GM18870 (cell line): ENCODE data around the gene MUC12.
"Not testable (repeated sequence)": the region's sequence is repeated elsewhere in the genome, so short reads cannot be mapped to it uniquely, and the experiment has no call there.

ENCODE experiments used
- ATAC-seq: cut with Tn5 transposase; IDR thresholded peaks from one replicate; pipeline ENCODE4 v1.9.1; 2021; ENCODE audit warnings: moderate library complexity; ENCODE audit not compliant: unreplicated experiment

Gene MUC12, protein sequence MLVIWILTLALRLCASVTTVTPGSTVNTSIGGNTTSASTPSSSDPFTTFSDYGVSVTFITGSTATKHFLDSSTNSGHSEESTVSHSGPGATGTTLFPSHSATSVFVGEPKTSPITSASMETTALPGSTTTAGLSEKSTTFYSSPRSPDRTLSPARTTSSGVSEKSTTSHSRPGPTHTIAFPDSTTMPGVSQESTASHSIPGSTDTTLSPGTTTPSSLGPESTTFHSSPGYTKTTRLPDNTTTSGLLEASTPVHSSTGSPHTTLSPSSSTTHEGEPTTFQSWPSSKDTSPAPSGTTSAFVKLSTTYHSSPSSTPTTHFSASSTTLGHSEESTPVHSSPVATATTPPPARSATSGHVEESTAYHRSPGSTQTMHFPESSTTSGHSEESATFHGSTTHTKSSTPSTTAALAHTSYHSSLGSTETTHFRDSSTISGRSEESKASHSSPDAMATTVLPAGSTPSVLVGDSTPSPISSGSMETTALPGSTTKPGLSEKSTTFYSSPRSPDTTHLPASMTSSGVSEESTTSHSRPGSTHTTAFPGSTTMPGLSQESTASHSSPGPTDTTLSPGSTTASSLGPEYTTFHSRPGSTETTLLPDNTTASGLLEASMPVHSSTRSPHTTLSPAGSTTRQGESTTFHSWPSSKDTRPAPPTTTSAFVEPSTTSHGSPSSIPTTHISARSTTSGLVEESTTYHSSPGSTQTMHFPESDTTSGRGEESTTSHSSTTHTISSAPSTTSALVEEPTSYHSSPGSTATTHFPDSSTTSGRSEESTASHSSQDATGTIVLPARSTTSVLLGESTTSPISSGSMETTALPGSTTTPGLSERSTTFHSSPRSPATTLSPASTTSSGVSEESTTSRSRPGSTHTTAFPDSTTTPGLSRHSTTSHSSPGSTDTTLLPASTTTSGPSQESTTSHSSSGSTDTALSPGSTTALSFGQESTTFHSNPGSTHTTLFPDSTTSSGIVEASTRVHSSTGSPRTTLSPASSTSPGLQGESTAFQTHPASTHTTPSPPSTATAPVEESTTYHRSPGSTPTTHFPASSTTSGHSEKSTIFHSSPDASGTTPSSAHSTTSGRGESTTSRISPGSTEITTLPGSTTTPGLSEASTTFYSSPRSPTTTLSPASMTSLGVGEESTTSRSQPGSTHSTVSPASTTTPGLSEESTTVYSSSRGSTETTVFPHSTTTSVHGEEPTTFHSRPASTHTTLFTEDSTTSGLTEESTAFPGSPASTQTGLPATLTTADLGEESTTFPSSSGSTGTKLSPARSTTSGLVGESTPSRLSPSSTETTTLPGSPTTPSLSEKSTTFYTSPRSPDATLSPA (N-terminal part only)

DNA sequence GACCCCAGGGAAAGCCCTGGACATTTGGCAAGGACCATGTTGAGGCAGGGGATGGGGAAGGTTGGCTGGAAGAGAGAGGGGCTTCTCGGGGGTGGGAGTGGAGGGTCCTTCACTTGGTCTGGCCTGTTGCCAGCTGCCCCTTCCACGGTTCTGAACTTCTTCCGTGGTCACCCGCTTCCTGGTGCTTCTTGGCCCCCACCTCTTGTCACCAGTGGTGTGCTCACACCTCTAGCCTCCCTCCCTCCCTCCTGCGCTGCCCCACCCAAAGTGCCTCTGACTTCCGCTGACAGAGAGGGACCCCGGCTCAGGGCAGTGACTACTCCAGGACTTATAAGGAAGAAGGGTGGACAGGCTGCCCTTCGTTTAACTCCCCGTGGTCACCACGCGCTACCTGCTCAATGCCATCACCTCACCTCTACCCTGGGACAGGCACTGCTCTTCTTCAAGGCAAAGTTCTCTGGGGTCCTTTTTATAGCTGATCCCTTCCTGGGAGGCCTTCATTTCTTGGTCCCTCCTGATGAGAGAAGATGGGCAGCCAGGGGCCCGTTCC lies at the start of gene MUC12:
TSS of gene MUC12 (plus strand) at position 500 of the 550 bp plus-strand sequence. CDS start 58 bp downstream, outside the sequence.
- no peak for ATAC-seq

DNA sequence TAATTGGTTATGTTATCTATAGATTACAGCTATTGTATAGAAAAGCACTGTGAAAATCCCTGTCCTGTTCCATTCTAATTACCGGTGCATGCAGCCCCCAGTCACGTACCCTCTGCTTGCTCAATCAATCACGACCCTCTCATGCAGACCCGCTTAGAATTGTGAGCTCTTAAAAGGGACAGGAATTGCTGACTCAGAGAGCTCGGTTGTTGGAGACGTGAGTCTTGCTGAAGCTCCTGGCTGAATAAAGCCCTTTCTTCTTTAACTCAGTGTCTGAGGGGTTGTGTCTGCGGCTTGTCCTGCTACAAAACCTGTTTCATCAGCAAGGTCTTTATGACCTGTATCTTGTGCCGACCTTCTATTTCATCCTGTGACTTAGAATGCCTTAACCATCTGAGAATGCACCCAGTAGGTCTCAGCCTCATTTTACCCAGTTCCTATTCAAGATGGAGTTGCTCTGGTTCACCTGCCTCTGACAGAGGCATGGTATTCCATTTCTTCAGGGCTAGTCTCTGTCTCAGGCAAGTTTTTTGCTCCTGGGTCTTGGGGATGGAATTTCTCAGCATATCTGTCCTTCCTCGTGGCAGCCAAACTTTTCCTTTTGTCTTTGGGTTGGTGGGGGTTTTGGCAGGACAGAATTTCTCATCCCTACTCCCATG lies 49.5 kb upstream of the MUC12 start:
- ATAC-seq = not testable (repeated sequence)

DNA sequence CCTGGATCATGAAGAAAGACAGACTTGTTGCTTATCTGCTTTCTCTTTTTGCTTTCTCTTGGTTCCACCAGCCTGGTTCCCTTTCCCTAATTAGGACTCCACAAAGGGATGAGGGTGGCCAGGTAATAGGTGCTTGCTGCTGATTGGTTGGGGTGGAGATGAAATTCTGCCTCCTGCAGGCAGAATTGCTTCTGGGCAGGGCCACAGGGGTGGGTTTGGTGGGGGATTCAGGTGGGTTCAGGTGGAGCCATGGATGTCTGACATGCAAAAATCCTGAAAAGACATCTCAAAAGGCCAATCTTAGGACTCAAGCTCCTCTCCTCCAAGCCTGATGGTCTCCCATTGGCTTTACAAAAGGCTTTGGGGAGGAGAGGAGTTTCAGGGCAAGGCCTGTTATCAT lies 48.3 kb upstream of the MUC12 start:
- no peak for ATAC-seq

DNA sequence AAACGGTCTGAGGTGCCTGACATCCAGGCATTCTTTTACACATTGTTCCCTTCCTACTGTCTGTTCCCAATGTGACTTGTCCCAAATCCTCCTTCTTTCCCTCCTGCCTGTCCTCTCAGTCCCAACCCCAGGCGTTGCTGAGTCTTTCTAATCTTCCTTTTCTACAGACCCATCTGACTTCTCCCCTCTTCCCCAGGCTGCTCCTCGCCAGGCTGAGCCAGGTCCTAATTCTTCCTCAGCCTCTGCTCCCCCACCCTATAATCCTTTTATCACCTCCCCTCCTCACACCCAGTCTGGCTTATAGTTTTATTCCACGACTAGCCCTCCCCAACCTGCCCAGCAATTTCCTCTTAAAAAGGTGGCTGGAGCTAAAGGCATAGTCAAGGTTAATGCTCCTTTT lies 45.7 kb upstream of the MUC12 start:
- ATAC-seq = not testable (repeated sequence)

DNA sequence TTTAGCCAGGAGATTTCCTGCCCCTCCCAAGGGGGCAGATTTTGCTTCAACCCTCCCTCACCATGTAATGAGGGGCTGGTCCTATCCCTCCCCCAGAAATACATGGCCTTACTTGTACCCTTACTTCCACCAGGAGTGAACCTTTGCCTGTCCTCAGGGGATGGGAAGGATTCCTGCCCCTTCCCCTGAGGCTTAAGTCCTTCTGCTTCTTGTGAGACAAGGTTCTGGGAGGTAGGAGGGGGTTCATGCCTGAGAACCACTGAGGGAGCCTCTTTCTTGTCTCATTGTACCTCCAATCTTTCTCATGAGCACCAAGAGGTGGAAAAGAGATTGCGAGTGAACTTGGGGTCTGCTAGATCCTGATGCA lies 39.6 kb upstream of the MUC12 start:
- ATAC-seq = no peak

DNA sequence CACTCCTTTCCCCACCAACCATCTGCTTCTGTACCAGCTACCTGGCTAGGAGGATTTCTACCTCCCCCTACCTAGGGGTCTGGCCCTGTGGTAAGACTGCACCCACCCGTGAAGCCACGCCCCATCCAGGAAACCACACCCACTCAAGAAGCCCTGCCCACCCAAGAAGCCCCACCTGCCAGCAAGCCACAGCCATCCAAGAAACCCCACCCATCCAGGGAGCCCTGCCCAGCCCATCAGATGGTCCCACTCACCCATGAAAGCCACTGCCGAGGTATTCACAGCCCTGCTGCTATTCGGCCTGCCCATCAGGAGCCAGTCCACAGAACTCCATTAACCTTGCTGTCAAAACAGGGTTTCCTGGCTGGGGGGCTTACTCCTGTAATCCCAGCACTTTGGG lies 35.6 kb upstream of the MUC12 start:
- ATAC-seq = no peak

DNA sequence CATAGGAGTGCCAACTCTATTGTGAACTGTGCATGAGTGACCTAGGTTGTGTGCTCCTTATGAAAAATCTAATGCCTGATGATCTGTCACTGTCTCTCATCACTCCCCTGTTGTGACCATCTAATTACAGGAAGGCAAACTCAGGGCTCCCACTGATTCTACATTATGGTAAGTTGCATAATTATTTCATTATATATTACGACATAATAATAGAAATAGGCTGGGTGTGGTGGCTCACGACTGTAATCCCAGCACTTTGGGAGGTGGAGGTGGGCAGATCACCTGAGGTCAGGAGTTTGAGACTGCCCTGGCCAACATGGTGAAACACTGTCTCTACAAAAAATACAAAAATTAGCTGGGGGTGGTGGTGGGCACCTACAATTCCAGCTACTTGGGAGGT lies 34.0 kb upstream of the MUC12 start:
- ATAC-seq = not testable (repeated sequence)

DNA sequence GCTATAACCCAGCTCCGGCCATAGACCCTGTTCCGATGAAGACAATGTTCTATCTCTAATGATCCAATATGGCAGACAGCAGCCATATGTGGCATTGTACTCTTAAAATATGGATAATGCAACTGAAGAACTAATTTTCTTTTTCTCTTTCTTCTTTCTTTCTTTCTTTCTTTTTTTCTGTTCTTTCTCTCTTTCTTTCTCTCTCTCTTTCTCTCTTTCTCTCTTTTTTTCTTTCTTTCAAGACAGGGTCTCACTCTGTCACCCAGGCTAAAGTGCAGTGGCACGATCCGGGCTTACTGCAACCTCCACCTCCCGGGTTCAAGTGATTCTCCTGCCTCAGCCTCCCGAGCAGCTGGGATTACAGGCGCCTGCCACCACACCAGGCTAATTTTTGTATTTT lies 33.2 kb upstream of the MUC12 start:
- not testable (repeated sequence) for ATAC-seq

DNA sequence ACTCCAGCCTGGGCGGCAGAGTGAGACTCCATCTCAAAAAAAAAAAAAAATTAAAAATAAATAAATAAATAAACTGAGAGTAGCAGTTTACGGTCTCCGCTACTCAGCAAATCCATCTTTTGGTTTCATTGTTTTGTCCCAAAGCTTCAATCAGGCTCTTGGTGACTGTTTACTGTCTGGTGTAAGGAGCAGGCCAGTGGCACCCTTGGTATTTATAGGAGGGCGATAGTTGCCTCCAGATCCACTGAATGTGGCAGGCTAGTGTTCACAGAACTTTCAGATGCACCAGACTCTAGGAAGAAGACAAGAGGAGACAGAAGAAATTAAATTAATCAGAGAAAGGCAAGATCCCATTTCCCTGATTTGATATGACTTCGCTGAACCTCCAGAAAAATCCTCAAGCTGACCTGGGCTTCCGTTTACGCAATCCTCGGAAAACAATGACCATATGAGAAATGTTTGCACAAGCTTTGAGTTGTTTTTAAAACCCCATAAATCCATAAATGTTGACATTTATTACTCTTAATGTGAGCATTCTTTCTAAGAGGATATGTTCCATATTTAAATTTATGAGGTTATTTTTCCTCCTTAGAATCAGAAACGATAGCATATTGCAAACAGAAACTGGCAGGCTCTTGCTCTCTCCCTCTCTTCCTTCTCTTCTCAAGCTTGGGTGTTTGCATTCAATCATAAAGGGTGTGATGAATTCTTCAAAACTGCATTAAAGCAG lies 27.2 kb upstream of the MUC12 start:
- no peak for ATAC-seq

DNA sequence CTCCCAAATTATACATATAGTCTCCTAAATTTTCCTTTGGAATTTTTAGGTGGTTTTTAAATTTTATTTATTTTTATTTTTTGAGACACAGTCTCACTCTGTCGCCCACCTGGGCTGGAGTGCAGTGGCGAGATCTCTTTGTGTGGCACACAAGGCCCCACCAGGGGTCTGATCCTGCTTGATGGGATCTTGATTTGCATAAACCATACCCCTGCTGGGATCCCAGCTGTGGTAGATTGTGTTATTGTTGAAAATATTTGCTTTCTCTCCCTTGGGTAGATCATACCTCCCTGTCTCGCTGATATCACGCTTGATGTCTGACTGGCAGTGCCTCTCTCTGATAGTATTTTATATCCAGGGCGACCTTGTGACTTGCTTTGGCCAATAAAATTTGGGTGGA lies 25.7 kb upstream of the MUC12 start:
- no peak for ATAC-seq

DNA sequence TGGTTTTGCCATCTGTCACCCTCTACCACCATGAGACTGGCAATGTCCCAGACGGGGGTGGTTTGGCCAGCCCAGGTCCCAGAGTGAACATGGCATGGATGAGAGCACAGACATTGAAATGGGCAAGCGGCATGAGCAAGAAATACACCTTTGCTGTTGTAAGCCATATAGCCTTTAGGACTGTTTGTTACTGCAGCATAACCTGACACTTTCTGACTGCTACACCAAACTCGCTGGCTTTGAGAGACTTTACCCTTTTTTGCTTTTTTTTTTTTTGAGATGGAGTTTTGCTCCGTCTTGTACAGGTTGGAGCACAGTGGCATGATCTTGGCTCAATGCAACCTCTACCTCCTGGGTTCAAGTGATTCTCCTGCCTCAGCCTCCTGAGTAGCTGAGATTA lies 25.2 kb upstream of the MUC12 start:
- ATAC-seq = no peak

DNA sequence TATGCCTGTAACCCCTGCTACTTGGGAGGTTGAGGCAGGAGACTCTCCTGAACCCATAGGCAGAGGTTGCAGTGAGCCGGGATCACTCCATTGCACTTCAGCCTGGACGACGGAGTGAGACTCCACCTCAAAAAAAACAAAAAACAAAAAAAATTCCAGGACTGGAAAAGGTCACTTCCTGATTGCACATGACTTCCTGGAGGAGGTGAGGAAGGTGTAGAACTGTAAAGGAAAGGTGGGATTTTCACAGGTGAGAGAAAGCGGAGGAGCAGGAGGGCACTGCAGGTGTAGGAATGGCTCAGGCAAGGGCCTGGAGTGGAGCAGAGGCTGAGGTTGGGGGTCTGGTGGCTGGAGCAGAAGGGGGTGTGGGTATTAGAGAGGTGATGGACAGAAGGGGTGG lies 23.3 kb upstream of the MUC12 start:
- ATAC-seq = no peak

DNA sequence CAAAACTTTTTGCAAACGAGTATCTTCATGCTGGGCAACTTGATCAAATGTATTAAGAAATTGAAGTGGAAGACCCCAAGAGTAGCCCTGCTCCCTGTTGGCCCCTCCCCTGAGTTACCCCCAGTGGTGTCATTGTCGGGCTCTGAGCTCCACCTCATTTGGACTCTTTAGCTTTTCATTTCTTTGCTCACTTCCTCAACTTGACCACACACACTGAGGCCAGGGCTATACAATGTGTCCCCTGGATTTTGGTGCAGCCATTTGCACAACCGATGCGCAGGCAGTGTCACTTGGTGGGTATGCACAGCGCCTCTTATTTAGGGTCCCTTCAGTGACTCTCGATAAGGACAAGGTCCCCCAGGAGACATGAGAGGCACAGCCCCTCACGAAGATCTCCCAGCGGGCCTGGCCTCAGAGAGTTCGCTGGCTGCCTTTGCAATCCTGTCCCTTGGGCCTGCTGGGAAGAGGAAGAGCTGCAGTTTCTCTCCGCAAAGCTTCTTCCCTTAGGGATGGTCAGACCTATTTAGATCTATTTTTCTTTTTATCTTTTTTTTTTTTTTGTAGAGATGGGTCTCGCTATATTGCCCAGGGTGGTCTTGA lies 22.5 kb upstream of the MUC12 start:
- no peak for ATAC-seq

DNA sequence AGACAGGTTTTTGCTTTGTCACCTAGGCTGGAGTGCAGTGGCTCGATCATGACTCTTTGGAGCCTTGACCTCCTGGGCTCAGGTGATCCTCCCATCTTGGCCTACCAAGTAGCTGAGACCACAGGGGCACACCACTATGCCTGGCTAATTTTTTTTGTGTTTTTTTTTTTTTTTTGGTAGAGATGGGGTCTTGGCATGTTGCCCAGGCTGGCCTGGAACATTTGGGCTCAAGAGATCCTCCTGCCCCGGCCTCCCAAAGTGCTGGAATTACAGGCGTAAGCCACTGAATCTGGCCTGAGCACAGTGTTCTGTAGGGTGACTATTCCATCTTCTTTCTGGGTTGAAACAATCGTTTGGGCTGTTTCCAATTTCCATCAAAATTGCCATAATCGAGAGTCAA lies 21.6 kb upstream of the MUC12 start:
- no peak for ATAC-seq

DNA sequence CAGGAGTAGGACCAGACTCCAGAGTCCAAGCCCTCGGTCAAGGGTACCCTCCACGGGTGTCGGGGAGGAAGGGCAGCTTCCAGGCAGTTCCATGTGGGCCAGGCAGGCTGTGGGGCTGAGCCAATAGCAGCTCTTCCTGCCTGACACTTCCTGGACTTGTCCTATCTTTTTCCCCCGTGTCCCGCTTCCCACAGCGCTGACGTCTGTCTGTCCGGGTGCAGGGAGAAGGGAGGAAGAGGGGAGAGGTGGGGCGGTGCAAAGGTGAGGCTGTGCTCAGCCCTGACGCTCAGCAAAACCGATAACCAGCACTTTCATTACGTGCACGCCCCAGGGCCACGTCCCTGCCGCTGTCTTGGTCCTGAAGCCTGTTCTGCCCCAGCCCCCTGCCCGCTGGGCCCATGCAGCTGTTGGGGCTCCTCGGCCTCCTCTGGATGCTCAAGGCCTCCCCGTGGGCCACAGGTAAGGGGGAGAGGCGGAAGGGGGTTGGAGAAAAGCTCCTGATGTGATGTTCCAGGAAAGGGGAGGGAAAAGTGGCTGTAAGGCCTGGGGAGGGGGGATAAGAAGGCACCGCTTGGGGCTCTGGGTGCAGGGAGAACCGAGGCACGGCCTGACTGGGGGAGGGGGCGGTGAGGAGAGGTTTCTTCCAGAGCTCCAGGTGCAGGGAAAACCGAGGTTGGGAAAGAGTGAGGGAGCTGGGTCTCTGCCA lies 20.0 kb upstream of the MUC12 start, which contains the start of gene MUC3A:
TSS of gene MUC3A (plus strand) at position 308 of the 706 bp plus-strand sequence. CDS start at position 399, 91 bp downstream.
- no peak for ATAC-seq

DNA sequence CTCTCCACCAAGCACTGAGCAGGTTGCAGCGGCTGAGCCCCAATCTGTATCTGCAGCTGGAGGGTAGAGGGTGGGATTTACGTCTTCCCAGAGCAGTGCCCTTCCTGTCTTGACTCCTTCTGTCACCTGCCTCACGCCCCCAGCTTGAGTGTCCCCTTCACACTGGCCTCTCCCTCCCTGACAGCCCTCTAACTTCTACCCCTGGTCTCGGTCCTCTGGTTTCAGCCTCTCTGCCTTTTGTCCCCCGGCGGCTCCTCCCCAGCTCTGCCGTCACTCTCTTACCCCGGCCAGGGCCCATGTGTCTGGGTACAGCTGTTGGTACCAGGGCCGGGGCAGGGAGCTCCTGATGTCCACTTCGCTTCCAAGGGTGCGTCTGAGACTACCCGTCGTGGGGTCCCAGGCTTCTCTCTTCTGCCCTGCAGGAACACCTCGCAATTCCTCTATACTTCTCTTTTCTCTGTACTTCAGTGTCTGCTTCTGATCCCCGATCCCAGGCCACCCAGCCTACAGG lies 19.4 kb upstream of the MUC12 start:
- no peak for ATAC-seq

DNA sequence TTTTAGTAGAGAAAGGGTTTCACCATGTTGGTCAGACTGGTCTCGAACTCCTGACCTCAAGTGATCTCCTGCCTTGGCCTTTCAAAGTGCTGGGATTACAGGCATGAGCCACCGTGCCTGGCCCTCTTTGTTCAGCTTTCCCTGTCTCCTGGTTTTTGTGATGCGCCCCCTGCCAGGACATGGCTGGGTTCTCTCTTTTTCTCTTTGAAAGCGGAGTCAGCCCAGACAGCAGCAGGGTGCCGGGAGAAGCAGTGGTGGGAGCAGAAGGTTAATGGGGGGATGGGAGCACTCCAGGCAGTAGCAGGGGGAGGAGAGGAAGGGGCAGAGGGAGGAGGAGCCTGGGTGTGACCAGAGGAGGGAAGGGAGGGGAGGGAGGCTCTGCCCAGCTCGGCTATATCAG lies 18.2 kb upstream of the MUC12 start:
- ATAC-seq = no peak

DNA sequence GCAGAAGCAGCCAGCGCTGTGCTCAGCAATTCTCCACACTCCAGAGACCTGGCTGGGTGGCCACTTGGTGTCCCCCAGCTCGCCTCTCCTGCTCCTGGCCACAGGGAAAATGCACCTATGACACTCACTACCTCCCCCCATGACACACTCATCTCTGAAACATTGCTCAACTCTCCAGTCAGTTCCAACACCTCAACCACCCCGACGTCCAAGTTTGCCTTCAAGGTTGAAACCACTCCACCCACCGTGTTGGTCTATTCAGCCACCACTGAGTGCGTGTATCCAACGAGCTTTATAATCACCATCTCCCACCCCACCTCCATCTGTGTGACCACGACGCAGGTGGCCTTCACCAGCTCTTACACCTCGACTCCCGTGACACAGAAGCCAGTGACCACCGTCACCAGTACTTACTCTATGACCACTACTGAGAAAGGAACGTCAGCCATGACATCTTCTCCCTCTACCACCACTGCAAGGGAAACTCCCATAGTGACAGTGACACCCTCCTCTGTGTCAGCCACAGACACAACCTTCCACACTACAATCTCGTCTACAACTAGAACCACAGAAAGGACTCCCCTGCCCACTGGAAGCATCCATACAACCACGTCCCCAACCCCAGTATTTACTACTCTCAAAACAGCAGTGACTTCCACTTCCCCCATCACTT lies 17.3 kb upstream of the MUC12 start:
- no peak for ATAC-seq
